ENCODE data around the gene SNAI3.

DNA sequence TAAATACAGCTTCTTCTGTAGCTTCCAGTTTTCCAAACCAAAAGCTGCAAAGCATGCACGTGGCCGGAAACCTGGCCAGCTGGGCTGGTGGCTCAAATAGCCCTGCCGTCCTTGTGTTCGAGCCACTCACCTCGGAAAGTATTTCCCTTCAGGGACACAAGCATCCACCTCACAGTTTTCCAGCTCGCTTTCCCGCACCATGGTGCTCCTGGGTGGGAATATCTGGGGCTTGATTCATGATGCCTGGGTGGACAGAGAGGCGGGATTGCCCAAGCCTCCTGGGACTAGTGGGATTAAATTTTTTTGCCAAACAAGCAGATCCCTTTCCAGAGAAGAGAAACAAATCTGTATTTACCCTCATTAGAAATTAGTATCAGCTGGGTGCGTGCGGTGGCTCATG, 16.3 kb downstream of the SNAI3 start:
- TF ChIP-seq CTCF (conservative IDR thresholded peaks at IDR 0.05 in 1 of 2, IDR thresholded peaks at IDR 0.05 in 1 of 2; ENCODE audit: extremely low read depth in 1 of 2, insufficient read depth in 1 of 2, low read depth in 1 of 2, low read length in 2 of 2) (no peak), EZH2 (IDR thresholded peaks at IDR 0.05; ENCODE audit: borderline replicate concordance, low read length) (no peak)
